ENCODE data around the gene PDCD1.
"Not testable (repeated sequence)": the region's sequence is repeated elsewhere in the genome, so short reads cannot be mapped to it uniquely, and the experiment has no call there.

Gene PDCD1

GRCh38 chr2:241877197-241877685, 18.5 kb upstream of the PDCD1 start:
- DNase-seq, result no peak

GRCh38 chr2:241876528-241877196, 18.0 kb upstream of the PDCD1 start:
- DNase-seq, result no peak

- DNase-seq, result not testable (repeated sequence)
Measured at GRCh38 chr2:241875754-241876527, 17.2 kb upstream of the PDCD1 start.

- DNase-seq, result no peak
Measured at GRCh38 chr2:241874277-241874925, 15.7 kb upstream of the PDCD1 start.

- DNase-seq, result no peak
Measured at GRCh38 chr2:241873803-241874110, 15.1 kb upstream of the PDCD1 start.

GRCh38 chr2:241873081-241873802, 14.5 kb upstream of the PDCD1 start:
- DNase-seq, result no peak

GRCh38 chr2:241872313-241872642, 13.6 kb upstream of the PDCD1 start:
- DNase-seq, result no peak

- no peak for DNase-seq
Measured at GRCh38 chr2:241871538-241872312, 13.0 kb upstream of the PDCD1 start.

GRCh38 chr2:241870611-241871537, 12.2 kb upstream of the PDCD1 start:
- DNase-seq, result no peak

- no peak for DNase-seq
Measured at GRCh38 chr2:241870081-241870541, 11.4 kb upstream of the PDCD1 start.

- DNase-seq, result no peak
Measured at GRCh38 chr2:241869087-241869961, 10.6 kb upstream of the PDCD1 start, which contains the start of gene RTP5. Gene RTP5, plus strand, starts transcription at chr2:241869729. Its CDS starts 28 bp downstream, at chr2:241869757.

GRCh38 chr2:241868661-241869081, 10.0 kb upstream of the PDCD1 start:
- no peak for DNase-seq

GRCh38 chr2:241867776-241868420, 9.2 kb upstream of the PDCD1 start:
- DNase-seq, result peak; percentile 79

- no peak for DNase-seq
Measured at GRCh38 chr2:241866790-241867645, 8.3 kb upstream of the PDCD1 start.

GRCh38 chr2:241865957-241866789, 7.5 kb upstream of the PDCD1 start:
- DNase-seq, result no peak

- DNase-seq, result no peak
Measured at GRCh38 chr2:241865416-241865956, 6.8 kb upstream of the PDCD1 start.

- DNase-seq, result no peak
Measured at GRCh38 chr2:241864850-241865213, 6.1 kb upstream of the PDCD1 start.
